Activated CD8-positive, alpha-beta memory T cell treated with anti-CD3 and anti-CD28 coated beads, Interleukin-2, amount 50 U/mL, for 1 hour (primary cell): ENCODE measurements around the gene GRIN3A.

Experiments
- DNase-seq: peaks from one replicate; pipeline ENCODE4 v3.0.0-alpha.2; 2020; ENCODE audit errors: extremely low read depth

The GRIN3A gene

DNA sequence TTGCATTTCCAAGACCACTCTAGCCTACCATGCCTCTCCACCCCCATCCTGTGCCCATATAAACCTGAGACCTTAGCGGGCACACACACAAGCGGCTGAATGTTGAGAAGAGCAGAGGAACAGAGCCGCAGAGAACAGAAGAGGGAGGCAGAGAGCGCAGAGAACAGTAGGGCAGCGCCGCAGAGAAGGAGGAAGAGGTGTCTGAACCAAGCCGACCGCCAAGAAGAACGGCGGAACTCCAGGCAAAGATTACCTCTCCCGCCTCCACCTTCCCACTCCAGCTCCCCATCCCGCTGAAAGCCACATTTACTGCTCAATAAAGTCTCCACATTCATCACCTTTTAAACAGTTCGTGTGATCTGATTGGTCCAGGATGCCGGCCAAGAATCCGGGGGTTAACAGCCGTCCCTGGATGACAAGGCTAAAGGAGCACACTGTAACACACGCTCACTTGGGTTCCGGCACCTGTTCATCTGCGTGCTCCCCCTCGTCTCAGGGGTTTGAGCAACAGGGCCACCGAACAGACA, 33.2 kb downstream of the GRIN3A start:
- DNase-seq, result no peak

DNA sequence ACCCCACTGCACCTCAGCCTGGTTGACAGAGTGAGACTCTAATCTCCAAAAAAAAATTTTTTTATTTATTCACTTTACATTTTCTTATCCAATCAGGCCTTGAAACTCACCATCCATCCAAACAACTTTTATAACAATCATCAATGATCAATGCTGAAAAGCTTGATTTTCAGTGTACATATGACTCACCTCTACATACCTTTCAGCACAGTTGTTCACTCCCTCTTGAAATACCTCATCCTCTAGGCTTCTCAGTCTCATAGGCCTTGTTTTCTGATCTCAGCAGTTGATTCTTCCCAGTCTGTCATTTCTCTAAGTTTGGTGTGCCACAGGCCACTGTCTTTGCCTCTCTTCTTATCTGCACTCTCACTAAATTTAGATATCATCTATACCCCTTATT, 36.2 kb downstream of the GRIN3A start:
- DNase-seq, result no peak

DNA sequence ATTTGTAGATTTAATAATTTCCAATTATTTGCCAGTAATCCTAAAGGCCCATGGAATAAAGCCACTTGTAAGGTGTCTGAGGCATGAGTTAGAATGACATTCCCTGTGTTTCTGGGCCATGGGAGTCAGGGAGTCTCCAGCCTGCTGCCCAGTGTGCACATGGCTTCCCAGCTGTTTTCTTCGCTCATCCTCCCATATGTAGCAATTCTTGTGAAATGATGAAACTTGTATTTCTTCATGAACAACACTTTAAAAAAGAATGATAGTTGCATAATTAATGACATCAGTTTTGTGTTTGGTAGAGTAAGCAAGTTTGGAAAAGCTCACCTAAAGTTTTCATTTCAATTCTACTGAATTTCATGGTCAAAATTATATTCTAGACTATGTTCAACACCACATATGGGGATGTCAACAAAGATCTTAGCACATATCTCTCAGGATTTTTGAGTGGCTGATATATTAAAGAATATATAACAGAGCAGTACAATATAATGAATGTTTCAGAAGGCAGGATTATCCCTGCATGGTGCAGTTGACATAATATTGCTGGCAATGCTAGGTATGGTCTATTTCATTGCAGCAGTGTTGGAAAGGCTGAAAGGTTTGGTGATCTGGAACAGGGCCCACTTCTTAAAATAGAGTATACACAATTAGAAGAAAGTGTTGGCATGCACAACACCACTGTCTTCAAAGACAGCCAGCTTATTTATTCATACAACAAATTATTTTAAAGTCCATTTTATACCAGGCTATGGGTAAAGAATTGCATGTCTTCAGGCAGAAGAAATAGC, 44.7 kb downstream of the GRIN3A start:
- no peak for DNase-seq

DNA sequence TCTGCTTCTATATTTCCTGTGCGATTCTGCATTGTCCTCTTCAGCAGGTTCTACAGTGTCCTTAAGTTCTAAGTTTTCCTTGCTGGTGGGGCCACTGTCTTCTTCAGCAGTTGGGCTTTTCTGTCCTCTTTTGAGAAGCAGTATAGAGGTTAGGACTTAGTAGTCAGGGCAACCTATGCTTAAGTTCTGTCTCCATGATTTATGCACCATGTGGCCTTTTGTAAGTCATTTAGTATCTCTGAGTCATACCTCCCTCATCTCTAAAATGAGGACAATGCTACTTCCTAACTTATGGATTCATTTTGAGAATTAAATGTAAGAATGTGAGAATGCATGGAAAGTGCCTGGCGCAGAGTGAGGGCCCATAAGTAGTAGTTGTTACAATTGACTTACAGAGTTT, 46.8 kb downstream of the GRIN3A start:
- DNase-seq, result no peak

DNA sequence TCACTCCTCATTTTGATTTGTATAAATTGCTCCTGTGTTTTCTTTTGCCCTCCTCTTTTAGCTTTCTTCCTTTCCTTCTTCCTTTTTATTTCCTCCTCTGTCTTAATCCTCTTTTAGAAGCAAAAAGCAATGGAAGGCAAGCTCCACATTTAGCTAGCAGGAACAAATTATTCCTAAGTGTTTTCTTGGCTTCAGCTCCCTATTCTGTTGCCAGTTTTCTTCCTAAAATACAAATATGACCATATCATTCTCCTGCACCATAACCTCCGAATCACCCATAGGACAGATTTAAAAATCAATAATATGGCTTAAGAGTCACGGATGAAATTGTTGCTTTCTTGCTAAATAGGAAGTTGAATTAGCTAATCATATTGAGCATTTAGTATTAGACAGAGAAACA, 49.4 kb downstream of the GRIN3A start:
- no peak for DNase-seq

DNA sequence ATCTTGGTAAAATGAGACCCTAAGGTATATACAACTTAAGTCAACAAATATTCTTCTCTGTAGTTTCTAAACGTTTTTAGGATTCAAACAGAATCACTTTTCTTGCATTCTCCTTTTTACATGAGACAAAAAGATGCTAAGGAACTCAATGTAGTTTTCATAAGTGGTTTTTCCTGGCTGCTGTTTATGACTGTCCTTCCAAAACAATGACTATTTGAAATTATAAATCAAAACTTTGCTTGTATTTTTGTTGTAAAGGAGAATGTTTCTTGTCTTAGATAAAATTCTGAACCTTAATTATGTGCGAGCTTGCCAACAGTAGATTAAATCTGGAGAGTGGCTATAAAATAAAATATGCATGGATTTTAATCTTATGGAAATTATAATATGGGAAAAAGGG, 53.8 kb downstream of the GRIN3A start:
- no peak for DNase-seq

DNA sequence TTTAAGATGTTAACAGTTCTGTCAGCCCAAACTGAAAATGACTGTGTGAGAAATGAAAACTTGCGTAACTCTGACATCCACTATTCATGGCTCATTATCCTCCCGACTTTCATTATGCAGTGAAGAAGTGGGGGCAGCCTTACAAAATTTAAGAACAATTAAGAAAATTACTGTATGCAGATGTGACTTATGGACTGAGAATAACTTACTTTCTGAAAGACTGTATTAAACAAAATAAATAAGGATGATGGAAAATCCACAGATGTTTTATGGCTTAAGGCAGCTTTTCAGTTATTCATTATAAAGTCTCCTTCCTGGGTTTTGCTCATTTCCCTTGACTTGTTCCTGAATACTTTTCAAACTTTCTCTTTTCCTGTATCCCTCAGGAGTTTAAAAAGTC, 55.2 kb downstream of the GRIN3A start:
- DNase-seq, result no peak

DNA sequence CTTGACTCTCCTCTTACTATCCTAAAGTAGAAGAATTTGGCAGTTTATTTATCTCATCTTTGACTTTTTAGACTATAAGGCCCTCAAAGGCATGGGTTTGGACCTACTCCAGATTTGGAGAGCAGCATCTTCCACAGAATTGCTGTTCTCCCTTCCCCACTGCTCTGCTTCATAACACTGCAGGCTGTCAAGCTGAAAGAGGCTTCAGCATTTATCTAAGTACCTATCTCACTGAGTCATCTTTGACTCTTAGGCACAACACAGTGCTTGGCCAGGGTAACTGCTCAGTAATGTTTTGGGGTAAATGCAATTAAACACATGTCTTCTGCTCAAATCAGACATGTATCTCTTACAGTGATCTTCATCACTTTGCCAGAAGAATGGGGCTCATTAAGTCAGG, 60.6 kb downstream of the GRIN3A start:
- DNase-seq, result no peak

DNA sequence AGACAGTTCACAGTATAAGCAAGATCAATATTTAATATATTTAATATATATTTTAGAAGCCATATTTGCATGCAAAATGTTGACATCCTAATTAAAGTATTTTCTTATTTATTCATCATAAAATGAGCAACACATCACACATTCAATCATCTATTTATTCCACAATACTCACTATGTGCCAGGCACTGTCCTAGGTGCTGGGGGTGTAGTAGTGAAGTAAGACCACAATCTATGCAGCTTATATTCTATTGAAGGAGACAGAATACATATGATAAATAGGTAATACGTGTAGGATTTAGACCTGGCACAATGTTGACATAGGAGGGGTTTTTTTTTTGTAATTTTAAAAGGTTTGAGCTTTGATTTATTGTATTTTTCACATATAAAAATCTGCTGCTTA, 63.1 kb downstream of the GRIN3A start:
- DNase-seq, result no peak

DNA sequence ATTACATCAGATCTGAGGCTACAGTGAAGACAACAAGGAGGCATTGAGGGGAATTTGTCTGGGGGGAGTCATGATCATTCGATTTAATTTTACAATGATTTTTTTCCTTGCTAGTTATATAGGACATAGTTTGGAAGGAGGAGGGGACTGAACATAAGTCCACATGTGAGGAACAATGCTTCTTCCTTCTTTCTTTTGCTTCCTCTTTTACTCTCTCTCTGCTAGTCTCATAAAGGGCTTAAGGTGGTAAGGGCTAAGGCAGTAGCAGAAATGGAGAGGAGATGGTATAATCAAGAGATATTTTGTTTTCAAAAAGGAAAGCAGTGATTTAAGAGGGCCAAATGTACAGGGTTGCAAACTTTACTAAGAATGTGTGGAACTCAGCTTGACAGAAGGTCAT, 64.3 kb downstream of the GRIN3A start:
- DNase-seq, result no peak

DNA sequence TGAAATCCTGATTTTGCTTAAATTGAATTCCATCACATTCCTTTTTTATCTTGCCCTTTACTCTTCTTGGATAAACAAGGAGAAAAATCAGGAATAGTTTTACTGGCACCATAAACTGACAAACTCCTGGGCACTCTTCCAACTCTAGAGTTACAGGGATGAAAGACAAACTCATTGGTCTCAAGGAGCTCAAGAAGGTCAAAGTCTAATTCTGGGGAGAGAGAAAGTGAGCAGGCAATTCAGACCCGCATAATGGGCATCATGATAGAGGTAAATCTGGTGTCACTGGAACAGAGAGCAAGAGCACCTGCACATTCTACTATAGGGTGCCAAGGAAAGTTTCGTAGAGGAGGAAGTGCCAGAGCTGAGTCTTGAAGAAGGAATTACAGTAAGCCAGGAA, 64.8 kb downstream of the GRIN3A start:
- DNase-seq, result no peak

DNA sequence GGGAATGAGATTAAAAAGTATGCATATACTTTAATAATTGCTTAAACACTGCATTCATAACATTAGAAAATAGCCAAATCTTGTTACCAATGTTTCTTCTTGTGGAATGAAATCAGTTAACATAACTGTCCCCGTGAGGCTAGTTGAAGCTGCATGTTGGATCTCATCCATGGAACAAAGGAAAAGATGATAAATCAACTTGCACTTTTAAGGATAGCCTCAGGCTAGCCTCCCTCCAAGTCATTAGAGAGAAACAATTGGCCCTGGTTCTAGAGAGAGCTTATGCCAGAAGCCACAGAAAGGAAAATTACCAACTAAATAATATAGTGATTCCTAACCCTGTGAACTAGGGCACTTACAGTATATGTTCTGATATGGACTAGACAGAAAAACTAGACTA, 66.9 kb downstream of the GRIN3A start:
- DNase-seq, result no peak

DNA sequence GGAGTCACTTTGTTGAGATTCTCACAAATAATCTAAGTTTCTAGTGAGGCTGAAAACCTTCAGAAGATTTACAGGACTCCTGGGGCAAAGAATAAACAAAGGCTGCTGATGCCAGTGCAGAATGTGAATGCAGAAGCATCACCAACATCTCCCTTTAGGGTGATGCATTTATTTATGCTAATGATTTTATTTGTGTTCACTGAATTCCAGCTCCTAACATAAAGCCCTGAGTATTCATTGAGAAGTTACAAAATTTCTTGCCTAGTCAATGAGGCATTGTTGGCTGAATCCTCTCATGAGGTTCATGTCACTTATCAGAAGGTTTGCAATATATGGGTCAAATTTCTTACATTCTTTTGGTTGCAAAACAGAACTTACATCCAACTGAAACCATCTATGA, 70.0 kb downstream of the GRIN3A start:
- DNase-seq, result no peak

DNA sequence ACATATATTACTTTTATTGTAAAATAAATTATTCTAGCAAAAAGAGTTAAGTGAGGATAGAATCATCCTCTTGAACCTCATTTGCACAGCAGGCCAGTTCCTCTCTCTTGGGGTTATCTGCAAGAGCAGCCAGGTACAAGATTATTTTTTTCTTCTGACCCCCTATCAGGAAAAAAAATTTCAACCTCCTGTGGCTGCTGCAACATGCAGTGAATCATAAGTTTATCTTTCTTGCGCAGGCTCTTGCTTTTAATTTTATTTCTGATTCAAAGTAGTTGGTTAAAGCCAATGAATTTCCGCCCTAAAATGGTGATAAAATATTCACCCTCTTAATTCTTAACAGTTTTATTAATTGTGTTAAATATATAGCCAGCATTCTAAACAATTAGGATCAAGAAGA, 74.0 kb downstream of the GRIN3A start:
- DNase-seq, result no peak

DNA sequence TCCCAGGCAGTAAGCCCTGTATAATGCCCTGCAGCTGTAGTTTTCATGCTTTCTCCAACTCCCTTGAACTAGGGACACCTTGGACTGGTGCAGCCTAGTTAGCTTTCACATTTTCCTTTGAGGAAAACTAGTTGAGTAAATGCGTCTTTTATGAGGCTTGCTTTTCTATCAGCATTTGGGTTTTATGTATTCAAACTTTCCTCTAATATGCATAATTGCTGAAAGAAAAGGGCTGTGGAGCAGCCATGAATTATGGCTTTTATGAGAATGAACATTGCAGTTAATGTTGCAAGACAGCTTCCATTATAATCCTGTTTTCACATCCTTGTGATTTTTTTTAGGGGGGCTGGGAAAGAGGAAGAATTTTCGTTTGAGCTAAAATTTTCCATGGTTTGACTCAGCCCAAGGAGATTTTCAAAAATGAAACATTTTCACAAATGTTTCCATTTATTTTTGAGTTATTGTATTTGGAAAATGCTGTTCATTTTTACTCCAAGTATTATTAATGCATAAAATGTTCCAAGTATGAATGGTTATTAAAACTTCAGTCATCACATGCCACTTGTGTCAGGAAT, 85.8 kb downstream of the GRIN3A start:
- DNase-seq, result no peak

DNA sequence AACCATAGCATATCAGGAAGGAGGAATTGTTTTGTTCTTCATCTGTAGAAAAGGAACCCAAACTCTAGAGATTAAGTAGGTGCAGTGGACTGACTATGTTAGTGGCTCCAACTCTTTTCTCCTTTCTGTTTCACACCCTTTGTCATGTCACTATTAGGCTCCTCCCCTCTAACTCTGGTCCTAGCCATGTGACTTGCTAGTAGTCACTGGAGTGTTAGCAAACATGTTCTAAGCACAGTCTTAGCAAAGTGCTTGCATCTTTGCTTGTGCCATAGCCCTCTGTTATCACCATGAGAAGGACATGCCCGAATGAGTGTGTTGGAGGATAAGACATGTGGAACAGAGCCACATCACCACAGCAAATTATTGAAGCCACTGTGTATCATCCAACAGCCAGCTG, 88.3 kb downstream of the GRIN3A start:
- no peak for DNase-seq

DNA sequence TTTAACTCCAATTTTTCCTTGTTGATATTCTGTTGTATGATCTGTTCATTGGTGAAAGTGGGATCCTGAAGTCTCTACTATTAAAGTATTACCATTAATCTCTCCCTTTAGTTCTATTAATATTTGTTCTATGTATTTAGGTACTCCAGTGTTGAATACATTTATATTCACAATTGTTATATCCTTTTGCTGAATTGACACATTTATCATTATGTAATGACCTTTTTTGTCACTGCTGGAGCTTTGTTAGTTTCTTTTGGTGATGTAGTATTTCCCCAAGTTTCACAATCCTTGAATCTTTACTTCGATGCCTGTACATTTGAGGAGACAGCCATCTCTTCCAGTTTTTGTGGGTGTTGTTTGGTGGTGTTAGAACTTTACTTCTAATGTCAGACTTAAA, 90.0 kb downstream of the GRIN3A start:
- DNase-seq, result no peak

DNA sequence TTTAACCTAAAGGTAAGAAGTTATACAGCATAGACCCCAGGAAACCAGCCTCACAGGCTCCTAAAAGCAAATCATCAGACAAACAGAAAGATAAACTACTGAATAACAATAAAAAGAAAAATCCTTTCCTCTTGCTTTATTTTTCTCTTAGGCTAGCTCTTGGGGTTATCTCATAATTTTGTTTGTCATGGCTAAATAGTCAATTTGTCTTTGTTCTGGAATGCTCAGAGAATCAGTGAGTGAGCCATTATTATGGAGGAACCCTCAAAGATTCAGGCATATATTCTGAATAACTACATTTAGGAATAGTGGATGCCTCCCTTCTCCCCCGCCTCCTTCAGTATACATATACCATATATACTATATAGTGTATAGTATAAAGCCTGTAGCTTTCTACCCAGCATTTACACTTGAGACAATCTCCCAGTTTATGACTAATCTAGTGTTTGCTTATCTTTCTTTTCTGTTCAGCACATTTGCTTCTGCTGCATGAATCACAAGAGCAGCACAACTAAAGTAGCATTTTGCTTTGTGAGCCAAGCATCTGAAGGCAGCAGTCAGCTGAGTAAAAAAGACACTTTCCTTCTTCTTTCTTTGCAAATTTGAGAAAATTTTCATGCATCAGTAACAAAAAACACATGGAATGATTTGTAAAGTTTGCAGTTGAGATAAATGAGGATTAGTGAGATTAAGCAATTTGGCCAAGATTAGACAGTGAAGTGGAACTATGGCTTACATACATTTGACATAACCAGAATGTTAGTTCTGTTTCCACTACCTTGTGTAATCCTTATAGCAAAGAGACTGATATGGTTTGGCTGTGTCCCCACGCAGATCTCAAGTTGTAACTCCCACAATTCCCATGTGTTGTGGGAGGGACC, 98.4 kb downstream of the GRIN3A start:
- no peak for DNase-seq

DNA sequence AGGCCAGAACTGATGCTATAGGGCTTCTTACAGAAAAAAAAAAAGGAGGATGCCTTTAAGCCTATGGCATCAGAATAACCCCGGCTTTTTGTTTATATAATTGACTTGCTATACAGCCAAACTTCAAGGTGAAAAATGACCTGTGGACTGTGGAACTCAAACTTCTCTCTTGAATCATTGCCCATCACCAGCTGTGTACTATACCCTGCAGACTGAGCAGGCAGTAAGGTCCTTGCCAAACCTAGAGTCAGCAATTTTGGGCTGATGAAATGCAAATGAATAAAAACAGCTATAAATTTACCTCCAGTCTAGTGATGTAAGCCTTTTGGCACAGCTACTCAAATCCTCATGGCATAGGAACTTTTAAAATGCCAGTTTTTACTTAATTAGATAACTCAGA, 99.1 kb downstream of the GRIN3A start:
- DNase-seq, result no peak

DNA sequence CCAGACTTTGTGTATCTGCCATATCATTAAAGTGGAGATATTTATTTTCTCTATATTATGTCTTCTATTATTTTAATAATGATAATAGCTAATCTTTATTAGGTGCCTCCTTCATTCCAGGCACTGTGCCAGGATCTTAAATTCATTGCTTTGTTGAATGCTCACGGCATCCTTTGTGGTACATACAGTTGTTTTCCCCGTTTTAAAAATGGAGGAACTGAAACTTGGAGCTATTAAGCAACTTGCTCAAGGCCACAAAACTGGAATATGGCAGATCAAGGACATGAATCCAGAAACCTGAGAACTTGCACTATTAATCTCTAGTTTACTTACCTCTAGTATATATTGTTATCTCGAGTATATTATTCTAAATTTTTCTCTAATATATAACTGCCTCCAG, 102.2 kb downstream of the GRIN3A start:
- no peak for DNase-seq

DNA sequence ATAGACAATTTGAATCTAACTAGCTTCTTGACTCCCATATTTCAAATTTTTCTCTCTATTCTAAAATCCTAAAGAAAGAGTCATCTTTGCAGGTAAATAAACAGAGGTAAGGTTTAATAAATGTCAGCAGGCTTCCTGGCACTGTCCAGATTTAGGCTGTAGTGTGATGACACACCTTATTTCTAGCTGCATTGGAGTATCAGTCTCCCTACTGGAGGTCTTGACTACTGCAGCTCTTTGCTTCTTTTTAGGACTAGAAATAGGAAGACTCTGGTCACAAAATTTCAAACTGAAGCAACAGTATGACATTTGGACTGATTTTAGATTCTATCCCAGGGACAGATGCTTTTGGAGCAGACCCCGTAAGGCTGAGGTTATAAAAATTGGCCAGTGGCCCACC, 103.0 kb downstream of the GRIN3A start:
- no peak for DNase-seq

DNA sequence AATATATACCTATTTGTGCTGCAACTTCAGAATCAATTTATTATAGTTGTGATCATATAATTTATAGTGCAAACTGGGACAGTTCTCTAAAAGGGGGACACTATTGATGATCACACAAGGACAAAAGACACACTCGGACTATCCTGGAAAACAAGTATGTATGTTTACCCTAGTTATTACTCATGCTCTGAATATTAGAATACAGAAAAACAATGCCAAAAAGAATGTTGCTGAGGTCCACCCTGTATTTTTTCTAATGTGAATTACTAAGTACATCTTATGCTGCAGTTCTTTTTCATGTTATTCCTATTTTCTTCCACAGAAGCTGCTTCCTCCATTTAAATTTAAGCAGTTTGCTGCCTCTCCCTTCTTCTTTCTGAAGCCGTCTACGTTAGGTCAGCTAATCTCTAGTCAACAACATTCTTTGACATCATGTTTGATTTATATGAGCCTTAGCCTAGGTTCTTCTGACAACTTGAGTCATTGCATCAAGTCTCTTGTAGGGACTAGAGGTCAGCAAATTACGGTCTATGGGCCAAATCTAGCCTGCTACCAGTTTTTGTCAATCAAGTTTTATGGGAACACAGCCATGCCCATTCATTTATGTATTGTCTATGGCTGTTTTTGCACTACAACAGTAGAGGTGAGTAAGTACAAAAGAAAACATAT, 103.6 kb downstream of the GRIN3A start:
- no peak for DNase-seq
